ENCODE measurements around the gene PIGT.

Gene PIGT

DNA sequence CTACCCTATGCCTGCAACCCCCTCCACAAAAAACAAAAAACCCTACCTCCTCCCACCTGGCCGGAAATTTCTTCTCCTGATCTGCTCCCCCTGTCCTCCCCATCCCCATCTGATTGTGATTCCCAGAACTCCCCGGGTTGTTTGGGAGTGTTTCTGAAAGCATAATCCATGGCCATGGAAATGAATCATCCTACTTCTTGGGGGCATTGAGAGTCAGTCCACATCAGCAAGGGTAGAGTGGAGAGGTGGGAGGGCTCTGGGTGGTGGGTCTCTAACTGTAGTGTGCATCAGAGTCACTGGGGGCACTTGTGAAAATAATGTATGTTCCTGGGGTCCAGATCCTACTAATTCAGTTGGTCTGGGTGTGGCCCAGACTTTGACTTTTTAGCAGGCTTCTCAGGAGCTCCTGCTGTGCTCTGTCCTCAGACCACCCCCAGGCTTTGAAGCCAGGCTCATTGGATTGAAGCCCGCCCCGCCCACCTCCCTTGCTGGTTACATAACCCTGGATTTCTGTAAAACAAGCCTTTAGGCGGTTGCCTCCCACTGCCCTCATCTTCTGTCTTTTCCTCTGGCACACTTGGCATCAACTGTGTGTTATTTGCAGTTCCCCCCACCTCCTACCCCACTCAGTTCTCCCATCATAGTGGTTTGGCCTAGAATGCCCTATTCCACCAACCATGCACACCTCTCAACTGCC, 10.5 kb downstream of the PIGT start:
- in situ Hi-C loops (cut with HindIII; ENCODE audit: low sequenced_read_pairs), result no loop called here

DNA sequence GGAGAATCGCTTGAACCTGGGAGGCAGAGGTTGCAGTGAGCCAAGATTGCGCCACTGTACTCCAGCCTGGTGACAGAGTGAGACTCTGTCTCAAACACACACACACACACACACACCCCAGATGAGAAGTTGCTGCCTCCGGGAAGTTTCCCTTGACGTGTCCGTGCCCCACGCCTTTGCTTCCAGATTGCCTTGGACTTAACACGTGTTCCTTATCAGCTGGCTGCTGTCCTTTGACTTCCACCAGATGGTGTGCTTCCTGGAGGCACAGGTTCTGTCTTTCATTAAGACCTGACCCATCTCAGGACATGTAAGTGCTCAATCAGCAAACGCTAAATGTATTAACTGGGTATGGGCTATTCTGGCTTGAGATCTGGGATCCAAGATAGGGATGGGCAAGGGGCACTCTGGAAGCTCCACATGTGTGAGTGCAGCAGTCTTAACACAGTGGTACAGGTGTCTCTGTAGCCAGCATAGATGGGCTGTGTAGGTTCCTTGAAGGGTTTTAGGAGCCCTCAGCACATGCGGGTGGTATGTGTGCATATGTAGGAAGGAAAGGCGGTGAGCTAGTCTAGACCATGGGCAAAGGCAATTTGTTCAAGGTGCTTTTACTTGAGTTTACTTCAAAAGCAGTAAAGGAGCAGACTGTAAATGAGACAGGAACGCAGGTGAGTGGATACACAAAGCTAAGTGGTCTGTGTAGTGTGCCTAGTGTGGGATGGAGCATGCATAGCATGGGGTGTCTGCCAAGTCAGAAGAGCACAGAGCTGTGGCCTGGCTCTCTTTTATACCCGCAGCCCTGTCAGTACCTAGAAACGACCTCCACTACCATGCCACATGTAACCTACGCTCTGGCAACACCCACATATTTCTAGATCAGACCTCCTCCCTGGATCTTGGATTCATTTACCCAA, 11.6 kb downstream of the PIGT start:
- in situ Hi-C loops (cut with HindIII; ENCODE audit: low sequenced_read_pairs), result no loop called here

DNA sequence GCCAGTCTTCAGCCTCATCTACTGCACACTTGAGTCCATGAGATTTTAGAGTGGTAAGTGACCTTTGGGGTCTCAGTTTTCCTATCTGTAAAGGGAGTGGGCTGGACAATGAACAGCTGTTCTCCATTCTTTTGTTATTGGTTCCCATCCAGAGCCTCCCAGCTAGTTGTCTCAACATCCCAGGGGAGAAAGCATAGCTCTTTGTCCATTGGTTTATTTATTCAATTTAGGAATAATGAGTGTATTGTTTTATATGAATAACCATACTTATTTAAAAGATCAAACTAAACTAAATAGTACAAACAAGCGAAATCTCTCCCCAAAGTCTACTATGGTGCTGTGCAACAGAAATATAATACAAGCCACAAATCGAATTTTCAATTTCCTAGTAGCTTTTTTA, 13.7 kb downstream of the PIGT start:
- in situ Hi-C loops (cut with HindIII; ENCODE audit: low sequenced_read_pairs), result no loop called here

DNA sequence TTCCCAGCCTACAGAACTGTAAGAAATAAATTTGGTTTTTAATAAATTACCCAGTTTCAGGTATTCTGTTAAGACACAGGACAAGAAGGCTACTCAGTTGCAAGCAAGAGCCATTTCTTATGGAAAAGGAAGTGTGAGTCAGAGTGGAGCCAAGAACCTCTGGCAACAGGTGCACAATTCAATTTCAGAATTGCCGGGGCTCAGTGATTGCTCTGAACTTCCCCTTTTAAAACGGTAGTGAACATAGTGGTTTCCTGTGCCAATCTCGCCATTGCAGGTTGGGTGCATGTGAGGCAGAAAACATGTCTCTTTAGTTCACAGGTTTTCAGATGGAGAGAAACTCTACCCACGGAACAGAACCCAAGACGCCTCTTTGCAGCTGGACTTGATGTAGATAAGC, 16.4 kb downstream of the PIGT start:
- in situ Hi-C loops (cut with HindIII; ENCODE audit: low sequenced_read_pairs), result no loop called here

DNA sequence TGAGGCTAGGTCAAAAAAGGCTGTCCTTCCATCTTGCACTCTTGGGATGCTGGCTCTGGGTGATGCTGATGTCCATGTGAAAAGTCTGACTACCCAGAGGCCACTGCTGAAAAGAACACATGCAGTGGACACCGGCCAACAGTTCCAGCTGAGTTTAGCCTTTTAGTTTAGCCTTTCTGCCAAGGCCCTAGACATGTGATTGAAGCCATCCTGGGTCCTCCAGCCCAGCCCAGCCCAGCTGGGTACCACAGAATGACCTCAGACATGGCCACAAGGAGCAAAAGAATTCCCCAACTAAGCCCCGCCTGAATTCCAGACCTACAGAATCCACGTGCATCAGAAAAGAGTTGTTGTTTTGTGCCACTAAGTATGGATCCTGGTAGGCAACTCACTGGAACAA, 17.4 kb downstream of the PIGT start:
- in situ Hi-C loops (cut with HindIII; ENCODE audit: low sequenced_read_pairs), result no loop called here

DNA sequence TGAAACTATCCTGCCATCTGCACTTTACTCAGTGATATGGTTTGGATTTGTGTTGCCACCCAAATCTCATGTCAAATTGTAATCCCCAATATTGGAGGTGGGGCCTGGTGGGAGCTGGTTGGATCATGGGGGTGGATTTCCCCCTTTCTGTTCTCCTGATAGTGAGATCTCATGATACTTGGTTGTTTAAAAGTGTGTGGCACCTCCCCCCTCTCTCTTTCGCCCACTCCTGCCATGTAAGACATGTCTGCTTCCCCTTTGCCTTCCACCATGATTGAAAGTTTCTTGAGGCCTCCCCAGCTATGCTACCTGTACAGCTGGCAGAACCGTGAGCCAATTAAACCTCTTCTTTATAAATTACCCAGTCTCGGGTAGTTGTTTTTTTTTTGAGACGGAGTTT, 18.0 kb downstream of the PIGT start:
- in situ Hi-C loops (cut with HindIII; ENCODE audit: low sequenced_read_pairs), result no loop called here

DNA sequence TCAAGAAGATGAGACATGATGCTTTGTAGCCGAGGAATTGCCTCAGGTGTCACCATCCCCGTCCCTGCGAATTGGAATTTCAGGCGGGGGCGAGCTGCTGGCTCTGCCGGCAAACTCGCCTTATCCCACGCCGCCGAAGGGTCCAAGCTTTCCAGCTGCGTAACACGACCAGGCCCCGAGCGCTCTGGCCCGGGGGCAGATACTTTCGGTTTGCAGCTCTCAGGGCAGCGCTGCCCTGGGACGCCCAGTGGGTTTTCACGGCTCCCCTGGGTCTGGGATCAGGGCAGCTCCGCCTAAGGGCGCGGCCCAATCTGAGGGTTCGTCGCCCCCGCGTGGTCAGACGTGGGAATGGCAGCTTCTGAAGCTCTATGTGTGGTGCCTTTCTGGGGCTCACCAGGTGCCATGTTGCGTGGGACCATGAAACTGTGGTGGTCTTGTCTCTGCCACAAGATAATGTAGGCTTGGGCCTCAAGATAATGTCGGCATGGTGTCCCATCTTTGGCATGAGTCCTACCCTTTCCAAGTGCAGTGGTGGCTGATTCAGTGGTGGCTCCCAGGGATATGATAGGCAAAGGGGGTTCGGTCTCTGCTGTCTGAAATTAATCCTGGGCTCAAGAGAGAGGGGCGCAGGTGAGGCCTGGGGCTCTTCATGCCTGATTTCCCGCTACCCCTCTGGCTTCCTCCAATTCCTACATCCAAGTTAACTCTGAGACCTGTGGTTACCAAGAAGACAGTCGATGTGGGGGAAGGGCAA, 21.0 kb downstream of the PIGT start:
- in situ Hi-C loops (cut with HindIII; ENCODE audit: low sequenced_read_pairs), result no loop called here

DNA sequence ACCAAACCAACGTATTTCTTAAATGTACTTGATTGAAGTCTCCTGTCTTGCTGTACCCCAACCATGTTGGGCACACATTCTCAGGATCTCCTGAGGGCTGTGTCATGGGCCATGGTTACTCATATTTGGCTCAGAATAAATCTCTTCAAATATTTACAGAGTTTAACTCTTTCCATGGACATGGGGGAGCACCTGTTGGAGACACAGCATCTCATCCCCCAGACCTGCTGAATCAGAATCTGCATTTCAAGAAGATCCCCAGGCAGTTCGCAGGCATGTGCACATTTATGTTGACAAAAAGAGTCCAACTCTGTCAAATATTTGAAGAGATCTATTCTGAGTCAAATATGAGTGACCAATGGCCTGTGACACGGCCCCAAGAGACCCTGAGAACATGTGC, 24.5 kb downstream of the PIGT start:
- in situ Hi-C loops (cut with HindIII; ENCODE audit: low sequenced_read_pairs), result no loop called here

DNA sequence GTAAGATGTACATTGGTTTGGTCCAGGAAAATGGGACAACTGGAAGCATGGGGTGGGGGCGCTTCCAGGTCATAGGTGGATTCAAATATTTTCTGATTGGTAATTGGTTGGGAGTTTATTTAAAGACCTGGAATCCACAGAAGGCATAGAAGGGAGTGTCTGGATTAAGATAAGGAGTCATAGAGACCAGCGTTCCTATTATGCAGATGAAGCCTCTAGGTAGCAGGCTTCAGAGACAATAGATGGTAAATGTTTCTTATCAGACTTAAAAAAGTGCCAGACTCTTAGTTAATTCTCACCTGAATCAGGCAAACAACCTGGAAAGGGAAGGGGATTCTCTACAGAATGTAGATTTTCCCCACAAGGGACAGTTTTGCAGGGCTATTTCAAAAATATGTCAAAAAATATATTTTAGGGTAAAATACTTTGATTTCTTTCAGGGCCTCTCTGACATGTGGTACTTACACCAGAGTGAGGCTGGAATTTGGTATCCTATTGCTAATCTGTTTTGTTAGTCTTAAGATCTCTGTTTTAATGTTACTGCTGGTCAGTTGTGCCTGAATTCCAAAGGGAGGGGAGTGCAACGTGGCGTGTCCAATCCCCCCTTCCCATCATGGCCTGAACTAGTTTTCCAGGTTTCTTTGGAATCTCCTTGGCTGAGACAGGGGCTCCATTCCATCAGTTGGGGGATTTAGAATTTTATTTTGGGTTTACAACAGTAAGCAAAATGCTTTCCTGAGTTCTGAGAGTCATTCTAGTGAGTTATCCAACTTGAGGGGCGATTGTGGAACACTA, 25.1 kb downstream of the PIGT start:
- in situ Hi-C loops (cut with HindIII; ENCODE audit: low sequenced_read_pairs), result no loop called here

DNA sequence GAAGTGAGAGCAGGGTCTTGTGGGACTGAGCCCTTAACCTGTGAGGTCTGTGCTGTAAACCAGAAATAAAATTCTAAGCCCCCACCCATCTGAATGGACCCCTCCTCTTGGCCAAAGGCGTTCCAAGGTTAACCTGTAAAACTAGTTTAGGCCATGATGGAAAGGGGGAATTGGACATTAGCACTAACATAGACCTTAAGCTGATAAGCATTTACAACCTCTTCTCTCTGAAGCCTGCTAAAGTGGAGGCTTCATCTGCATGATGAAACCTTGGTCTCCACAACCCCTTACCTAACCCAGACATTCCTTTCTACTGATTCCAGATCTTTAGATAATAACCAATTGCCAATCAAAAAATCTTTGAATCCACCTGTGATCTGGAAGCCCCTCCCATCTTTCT, 25.8 kb downstream of the PIGT start:
- in situ Hi-C loops (cut with HindIII; ENCODE audit: low sequenced_read_pairs), result no loop called here

DNA sequence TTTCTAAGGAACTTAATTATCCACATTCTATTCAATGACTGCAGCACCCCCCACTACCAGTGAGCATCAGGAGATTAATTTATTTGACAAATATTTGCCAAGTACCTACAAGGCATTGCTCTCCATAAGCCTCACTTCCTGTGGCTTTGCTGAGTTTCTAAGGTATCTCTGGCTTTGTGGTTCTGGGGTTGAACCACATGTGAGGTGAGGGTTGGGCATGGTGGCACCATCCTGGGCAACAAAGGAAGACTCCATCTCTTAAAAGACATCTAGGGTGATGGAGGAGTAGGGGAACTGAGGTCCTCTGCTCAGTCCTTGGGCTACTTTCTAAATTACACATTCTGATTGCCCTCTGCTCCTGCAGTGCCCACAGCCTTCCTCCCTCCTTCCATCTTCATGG, 28.1 kb downstream of the PIGT start:
- in situ Hi-C loops (cut with HindIII; ENCODE audit: low sequenced_read_pairs), result no loop called here

DNA sequence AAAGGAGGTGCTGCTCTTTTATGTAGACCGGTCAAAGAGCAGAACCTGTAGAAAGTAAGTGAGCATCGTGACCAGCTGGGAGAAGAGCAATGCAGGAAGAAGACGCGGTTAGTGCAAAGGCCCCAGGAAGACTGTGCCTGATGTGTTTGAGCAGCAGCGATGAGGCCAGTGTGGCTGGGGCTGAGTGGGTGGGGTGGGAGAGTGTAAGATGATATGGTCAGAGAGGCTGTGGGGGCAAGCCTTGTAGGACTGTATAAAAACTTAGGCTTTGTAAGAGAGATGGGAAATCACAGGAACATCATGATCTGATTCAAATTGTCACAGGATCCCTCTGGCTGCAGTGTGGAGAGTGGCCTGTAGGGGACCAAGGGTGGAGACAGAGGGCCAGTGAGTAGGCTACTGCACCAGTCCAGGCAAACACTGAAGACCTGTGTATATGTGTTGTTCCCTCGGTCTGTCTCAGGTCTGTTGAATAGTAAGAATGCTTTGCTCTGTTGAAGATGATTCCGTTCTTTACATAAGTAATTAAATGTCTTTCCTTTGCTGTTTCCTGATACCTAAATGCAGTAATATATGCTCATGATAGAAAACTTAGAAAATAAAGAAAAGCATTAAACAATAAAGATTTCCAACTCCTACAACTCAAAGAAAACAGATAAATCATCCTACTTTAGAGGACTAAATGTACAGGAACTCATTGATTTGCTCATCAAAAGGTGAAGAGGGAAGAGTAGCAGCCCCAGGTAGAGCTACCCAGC, 30.0 kb downstream of the PIGT start:
- in situ Hi-C loops (cut with HindIII; ENCODE audit: low sequenced_read_pairs), result no loop called here

DNA sequence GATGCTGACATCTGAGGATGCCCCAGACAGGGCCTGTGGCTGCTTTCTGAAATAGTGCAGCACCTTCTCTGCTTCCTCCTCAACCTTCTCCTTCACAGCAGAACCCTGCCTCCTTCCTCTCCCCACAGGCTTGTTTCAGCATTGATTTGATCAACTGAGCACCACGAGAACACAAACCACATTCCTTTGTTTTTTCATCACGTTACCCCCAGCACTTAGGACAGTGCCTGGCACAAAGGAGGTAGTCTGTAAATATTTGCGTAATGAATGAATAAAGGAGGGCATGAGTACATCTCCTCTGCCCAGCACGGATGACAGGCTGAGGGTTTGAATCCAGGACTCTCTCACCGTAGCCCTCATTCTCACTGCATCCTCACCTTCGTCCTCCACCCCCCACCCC, 32.3 kb downstream of the PIGT start:
- in situ Hi-C loops (cut with HindIII; ENCODE audit: low sequenced_read_pairs), result no loop called here

DNA sequence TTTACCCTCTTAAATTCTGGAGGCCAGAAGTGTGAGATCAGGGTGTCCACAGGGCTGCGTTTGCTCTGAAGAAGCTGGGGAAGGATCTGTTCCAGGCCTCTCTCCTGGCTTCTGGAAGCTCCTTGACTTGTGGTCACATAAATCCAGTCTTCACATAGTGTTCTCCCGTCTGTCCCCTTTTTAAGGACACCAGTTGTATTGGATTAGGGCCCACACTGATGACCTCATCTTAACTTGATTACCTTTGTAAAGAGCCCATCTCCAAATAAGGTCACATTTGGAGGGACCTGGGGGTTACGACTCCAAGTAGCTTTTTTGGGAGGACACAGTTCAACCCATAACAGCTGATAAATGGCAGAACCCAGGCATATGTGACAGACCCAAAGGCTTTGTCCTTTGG, 33.6 kb downstream of the PIGT start:
- in situ Hi-C loops (cut with HindIII; ENCODE audit: low sequenced_read_pairs), result no loop called here

DNA sequence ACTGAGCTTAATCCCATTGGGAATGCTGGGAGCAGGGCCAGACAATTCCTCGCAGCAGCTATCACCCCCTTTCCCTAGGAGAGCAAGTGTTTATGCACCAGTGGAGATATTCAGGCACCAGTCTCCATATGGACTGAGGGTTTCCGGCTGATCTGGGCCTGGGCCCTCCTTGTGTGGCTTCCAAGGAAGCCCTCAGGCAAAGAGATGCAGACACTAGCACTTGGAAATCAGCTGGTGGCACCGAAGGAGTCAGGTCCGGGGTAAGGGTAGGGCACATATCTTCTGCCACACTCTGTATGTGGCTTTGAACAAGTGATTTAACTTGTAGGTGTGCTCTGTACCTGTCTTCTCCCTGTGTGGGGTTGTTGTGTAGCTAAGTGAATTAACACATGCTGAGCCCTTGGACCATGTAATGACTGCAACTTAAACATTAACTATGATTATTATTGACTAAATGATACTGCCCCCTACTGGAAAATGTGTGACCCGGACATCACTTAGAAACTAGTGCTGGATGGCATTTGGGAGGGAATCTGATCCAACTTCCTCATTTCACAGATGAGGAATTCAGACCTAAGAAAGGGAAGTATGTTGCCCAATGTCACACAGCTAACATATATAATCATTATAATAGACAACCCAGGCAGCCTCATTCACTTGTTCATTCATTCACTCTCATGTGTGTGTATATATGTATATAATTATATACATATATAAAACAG, 34.3 kb downstream of the PIGT start:
- in situ Hi-C loops (cut with HindIII; ENCODE audit: low sequenced_read_pairs), result no loop called here

DNA sequence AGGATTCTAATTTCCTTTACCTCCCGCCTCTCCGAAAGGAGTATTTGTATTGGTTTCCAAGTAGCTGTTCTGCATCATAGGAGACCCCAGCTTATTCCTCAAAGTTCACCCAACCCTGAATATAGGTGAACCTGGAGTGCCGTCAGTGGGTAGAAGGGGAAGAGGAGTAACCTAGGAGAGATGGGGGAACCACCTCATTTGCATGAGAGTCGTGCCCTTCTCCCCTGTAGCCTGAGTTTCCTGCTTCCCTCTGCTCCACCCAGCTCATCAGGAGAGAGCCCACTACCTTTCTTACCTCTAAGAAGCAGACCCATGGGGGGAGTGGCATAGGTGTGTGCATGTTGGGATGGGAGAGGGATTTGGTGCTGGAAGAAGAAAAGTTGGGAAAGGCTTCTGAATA, 36.3 kb downstream of the PIGT start:
- in situ Hi-C loops (cut with HindIII; ENCODE audit: low sequenced_read_pairs), result no loop called here

DNA sequence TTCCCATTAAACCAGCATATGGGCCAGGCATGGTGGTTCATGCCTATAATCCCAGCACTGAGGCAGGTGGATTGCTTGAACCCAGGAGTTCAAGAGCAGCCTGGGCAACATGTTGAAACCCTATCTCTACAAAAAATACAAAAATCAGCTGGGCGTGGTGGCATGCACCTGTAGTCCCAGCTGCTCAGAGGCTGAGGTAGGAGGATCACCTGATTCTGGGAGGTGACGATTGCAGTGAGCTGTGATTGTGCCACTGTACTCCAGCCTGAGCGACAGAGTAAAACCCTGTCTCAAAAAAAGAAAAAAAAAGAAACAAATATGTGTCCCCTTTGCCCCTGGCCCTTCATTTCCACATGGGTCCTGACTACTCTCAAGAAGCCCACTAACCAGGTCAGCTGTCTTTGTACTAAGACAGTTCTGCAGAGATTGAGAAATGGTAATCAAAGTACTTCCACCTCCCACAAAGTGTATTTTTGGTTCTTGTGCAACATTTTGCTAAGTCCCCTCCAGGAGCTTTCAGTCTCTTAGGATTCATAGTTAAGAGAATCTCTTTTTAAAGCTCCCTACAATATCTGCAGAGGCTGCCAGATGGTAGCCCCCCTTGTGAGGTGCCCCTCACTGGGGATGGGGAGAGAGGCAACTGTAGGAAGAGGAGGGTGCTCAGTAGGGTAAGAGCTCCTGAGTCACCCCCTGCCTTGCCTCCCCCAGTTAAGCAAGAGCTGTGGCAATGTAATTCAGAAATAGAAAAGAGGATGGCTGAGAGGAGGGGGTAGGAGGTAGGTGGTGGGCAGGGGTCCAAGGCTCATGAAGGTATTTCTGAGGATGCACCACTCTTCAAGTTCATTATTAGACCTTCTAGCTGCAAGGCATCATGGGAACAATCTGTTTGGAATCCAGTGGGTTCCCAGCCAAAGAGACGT, 37.1 kb downstream of the PIGT start:
- in situ Hi-C loops (cut with HindIII; ENCODE audit: low sequenced_read_pairs), result no loop called here

DNA sequence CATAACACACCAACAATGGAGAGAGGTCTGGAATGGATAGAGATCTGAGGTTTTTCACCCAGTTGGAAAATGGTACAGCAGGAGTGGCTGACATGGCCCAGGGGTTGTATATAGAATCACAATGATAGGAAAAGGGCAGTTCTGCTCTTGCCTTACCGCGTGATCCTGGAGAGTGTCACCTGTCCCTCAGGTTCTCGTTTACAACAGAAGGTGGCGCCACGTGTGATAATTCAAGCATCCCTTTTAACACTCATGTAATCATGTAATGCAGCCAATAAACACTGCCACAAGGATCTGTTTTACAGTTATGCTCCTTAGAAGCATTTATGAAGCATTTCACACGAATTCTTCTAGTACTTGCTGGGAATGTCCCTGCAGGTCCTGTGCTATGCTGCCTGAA, 40.7 kb downstream of the PIGT start:
- in situ Hi-C loops (cut with HindIII; ENCODE audit: low sequenced_read_pairs), result loop anchor here (5.0 kb wide), 1 partner anchor 139 kb away; no protein-coding TSS in a partner anchor
